Measurements from ENCODE around the gene EFCAB6. TPM values are rescaled to one million over a fixed set of nuclear protein-coding genes. Genes with fewer than 3 reads are reported as not detected.

The EFCAB6 gene
- total and polyA plus RNA-seq, 2 donors (not counting 1 experiment from before 2014, with no cell fraction given): 0.07 to 0.10 TPM

DNA sequence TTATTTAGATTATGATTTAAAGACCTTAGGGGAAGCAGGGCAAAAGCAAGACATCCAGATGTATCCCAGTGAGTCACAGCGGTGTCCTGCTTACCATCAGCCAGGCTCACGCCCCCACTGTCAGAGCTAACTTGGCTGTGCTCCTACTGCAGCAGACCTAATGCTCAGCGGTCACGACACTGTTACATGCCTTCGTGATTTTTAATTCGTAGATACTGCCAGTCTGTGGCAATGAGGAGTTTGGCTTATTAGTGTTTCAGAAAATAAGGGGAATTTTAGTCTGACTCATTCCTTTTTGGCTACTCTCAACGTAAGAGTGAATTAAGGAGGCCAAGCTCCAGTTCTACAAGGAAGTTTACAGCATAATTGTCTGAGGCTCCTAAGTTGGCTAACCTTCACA, 22.7 kb downstream of the EFCAB6 start:
- Histone ChIP-seq H3K4me1 (ENCODE audit: control insufficient read depth in 2 of 2, insufficient read depth in 2 of 2, low read length in 2 of 2) (no peaks in the 10 kb centered on the region), H3K27me3 (replicated peaks in 1 of 4; ENCODE audit: control extremely low read depth in 1 of 4, control insufficient read depth in 3 of 4, insufficient read depth in 4 of 4, low read length in 3 of 4) (peaks cover 0 to 5% (median 0%) of the 10 kb centered on the region in 4 experiments), H3K36me3 (replicated peaks in 1 of 2; ENCODE audit: control extremely low read depth in 1 of 2, control insufficient read depth in 1 of 2, extremely low read depth in 1 of 2, insufficient read depth in 2 of 2, low read length in 1 of 2) (no peaks in the 10 kb centered on the region), H3K9ac (ENCODE audit: low read length) (no peak overlapping the region), H3K27ac (ENCODE audit: low read length in 2 of 2) (no peak overlapping the region), H4K20me1 (ENCODE audit: control insufficient read depth, insufficient read depth, low read length, poor library complexity, severe bottlenecking) (no peaks in the 10 kb centered on the region), H3K4me3 (ENCODE audit: control extremely low read depth in 1 of 5, extremely low read depth in 1 of 5, insufficient read depth in 1 of 5, low read depth in 2 of 5, low read length in 4 of 5) (no peak overlapping the region), H3K9me3 (ENCODE audit: control extremely low read depth in 1 of 3, control insufficient read depth in 2 of 3, insufficient read depth in 1 of 3, low read length in 2 of 3) (no peaks in the 10 kb centered on the region), H2AFZ (ENCODE audit: insufficient read depth, low read depth, low read length, poor library complexity, severe bottlenecking) (no peak overlapping the region), H3K4me2 (replicated peaks; ENCODE audit: low read depth, low read length, poor library complexity, severe bottlenecking) (no peak overlapping the region), H3K79me2 (ENCODE audit: control insufficient read depth, insufficient read depth, low read length) (no peaks in the 10 kb centered on the region)
- DNase-seq (no peak), ATAC-seq (ENCODE audit: low read depth) (no peak)
- H3K27ac Mint-ChIP-seq: no peak overlapping the region
- WGBS (ENCODE audit: insufficient coverage): 97% methylated on average over 6 of the region's 7 CpGs
- H3K4me1 Mint-ChIP-seq: no peaks in the 10 kb centered on the region
- intact Hi-C loops (cut with micrococcal nuclease): no loop called here
- POLR2A ChIA-PET: no interaction called here
- H3K4me3 Mint-ChIP-seq: no peak overlapping the region
- H3K9me3 Mint-ChIP-seq (ENCODE audit: insufficient read depth): peaks cover 3% of the 10 kb centered on the region
- H3K27me3 Mint-ChIP-seq: peaks cover 16% of the 10 kb centered on the region
- TF ChIP-seq EZH2 (IDR thresholded peaks at IDR 0.05; ENCODE audit: borderline replicate concordance, insufficient read depth, low read depth, low read length, poor library complexity, severe bottlenecking): no peak
- TF ChIP-seq, protein P1, sequence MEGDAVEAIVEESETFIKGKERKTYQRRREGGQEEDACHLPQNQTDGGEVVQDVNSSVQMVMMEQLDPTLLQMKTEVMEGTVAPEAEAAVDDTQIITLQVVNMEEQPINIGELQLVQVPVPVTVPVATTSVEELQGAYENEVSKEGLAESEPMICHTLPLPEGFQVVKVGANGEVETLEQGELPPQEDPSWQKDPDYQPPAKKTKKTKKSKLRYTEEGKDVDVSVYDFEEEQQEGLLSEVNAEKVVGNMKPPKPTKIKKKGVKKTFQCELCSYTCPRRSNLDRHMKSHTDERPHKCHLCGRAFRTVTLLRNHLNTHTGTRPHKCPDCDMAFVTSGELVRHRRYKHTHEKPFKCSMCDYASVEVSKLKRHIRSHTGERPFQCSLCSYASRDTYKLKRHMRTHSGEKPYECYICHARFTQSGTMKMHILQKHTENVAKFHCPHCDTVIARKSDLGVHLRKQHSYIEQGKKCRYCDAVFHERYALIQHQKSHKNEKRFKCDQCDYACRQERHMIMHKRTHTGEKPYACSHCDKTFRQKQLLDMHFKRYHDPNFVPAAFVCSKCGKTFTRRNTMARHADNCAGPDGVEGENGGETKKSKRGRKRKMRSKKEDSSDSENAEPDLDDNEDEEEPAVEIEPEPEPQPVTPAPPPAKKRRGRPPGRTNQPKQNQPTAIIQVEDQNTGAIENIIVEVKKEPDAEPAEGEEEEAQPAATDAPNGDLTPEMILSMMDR (IDR thresholded peaks at IDR 0.05): no peak
- CTCF ChIA-PET: no interaction called here

DNA sequence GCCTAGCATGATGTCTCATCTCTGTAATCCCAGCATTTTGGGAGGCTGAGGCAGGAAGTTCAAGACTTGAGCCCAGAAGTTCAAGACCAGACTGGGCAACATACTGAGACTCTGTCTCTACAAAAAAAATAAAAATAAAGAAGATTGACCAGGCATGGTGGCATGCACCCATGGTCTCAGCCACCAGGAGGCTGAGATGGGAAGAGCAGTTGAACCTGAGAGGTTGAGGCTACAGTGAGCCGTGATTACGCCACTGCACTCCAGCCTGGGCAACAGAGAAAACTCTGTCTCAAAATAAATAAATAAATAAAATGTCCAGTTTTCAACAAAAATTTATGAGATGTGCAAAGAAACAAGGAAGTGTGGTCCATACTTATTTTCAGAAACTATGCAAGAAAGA, 28.3 kb downstream of the EFCAB6 start:
- Histone ChIP-seq H3K9me3 (ENCODE audit: control extremely low read depth in 1 of 3, control insufficient read depth in 2 of 3, insufficient read depth in 1 of 3, low read length in 2 of 3) (no peaks in the 10 kb centered on the region), H3K27me3 (replicated peaks in 1 of 4; ENCODE audit: control extremely low read depth in 1 of 4, control insufficient read depth in 3 of 4, insufficient read depth in 4 of 4, low read length in 3 of 4) (no peaks in the 10 kb centered on the region), H3K79me2 (ENCODE audit: control insufficient read depth, insufficient read depth, low read length) (no peaks in the 10 kb centered on the region), H4K20me1 (ENCODE audit: control insufficient read depth, insufficient read depth, low read length, poor library complexity, severe bottlenecking) (no peaks in the 10 kb centered on the region), H3K36me3 (replicated peaks in 1 of 2; ENCODE audit: control extremely low read depth in 1 of 2, control insufficient read depth in 1 of 2, extremely low read depth in 1 of 2, insufficient read depth in 2 of 2, low read length in 1 of 2) (no peaks in the 10 kb centered on the region), H2AFZ (ENCODE audit: insufficient read depth, low read depth, low read length, poor library complexity, severe bottlenecking) (no peak overlapping the region), H3K4me1 (ENCODE audit: control insufficient read depth in 2 of 2, insufficient read depth in 2 of 2, low read length in 2 of 2) (no peaks in the 10 kb centered on the region), H3K27ac (ENCODE audit: low read length in 2 of 2) (no peak overlapping the region), H3K4me2 (replicated peaks; ENCODE audit: low read depth, low read length, poor library complexity, severe bottlenecking) (no peak overlapping the region), H3K4me3 (ENCODE audit: control extremely low read depth in 1 of 5, extremely low read depth in 1 of 5, insufficient read depth in 1 of 5, low read depth in 2 of 5, low read length in 4 of 5) (no peak overlapping the region), H3K9ac (ENCODE audit: low read length) (no peak overlapping the region)
- no peak overlapping the region for H3K27ac Mint-ChIP-seq
- intact Hi-C loops (cut with micrococcal nuclease): no loop called here
- ChIA-PET CTCF (no interaction called here), POLR2A (no interaction called here)
- peaks cover 3% of the 10 kb centered on the region for H3K9me3 Mint-ChIP-seq (ENCODE audit: insufficient read depth)
- peaks cover 43% of the 10 kb centered on the region for H3K27me3 Mint-ChIP-seq
- ATAC-seq (ENCODE audit: low read depth) (no peak), DNase-seq (no peak)
- TF ChIP-seq, protein P1 (IDR thresholded peaks at IDR 0.05): no peak
- no peak for TF ChIP-seq EZH2 (IDR thresholded peaks at IDR 0.05; ENCODE audit: borderline replicate concordance, insufficient read depth, low read depth, low read length, poor library complexity, severe bottlenecking)
- WGBS (ENCODE audit: insufficient coverage): no CpG with 5 or more reads among the region's 2 CpGs
- H3K4me3 Mint-ChIP-seq: no peak overlapping the region
- H3K4me1 Mint-ChIP-seq: no peaks in the 10 kb centered on the region
